H9 (cell line): Measurements from ENCODE around the gene CEP89. TPM values are rescaled to one million over a fixed set of nuclear protein-coding genes. Genes with fewer than 3 reads are reported as not detected.

Experiments
- DNase-seq: peaks from one replicate; pipeline ENCODE4 v3.0.0-alpha.2; 2017
- H2AFZ ChIP-seq: one replicate; pipeline ENCODE4 v1.6.1; 2013; ENCODE audit warnings: mild to moderate bottlenecking, low read length, control low read depth, moderate library complexity
- H2AK5ac ChIP-seq: 2 replicates; pipeline ENCODE4 v1.6.1; 2013; ENCODE audit warnings: low read length, control low read depth, mixed read lengths; ENCODE audit not compliant: insufficient read length
- H2BK120ac ChIP-seq: one replicate; pipeline ENCODE4 v1.6.1; 2013; ENCODE audit warnings: low read depth, mild to moderate bottlenecking, low read length, control low read depth, inconsistent platforms; ENCODE audit not compliant: poor library complexity, severe bottlenecking
- H2BK12ac ChIP-seq: 2 replicates; pipeline ENCODE4 v1.6.1; 2013; ENCODE audit warnings: low read length, control low read depth, mixed read lengths, low read depth; ENCODE audit not compliant: insufficient read length
- H2BK15ac ChIP-seq: 2 replicates; pipeline ENCODE4 v1.6.1; 2013; ENCODE audit warnings: low read depth, low read length, control low read depth
- H2BK20ac ChIP-seq: one replicate; pipeline ENCODE4 v1.6.1; 2013; ENCODE audit warnings: low read depth, mild to moderate bottlenecking, low read length, control low read depth, inconsistent platforms; ENCODE audit not compliant: poor library complexity, severe bottlenecking
- H2BK5ac ChIP-seq: 2 replicates; pipeline ENCODE4 v1.6.1; 2013; ENCODE audit warnings: low read length, control low read depth, mixed read lengths; ENCODE audit not compliant: insufficient read length
- H3K14ac ChIP-seq: 2 replicates; pipeline ENCODE4 v1.6.1; 2013; ENCODE audit warnings: low read length, control low read depth; ENCODE audit not compliant: insufficient read depth
- H3K18ac ChIP-seq: 2 replicates; pipeline ENCODE4 v1.6.1; 2013; ENCODE audit warnings: low read depth, mild to moderate bottlenecking, mixed read lengths, low read length, control low read depth; ENCODE audit not compliant: insufficient read length
- H3K23ac ChIP-seq: 2 replicates; pipeline ENCODE4 v1.6.1; 2013; ENCODE audit warnings: low read length, control low read depth, mixed read lengths, low read depth; ENCODE audit not compliant: insufficient read length
- H3K23me2 ChIP-seq: 2 replicates; pipeline ENCODE4 v1.6.1; 2013; ENCODE audit warnings: low read depth, mild to moderate bottlenecking, mixed read lengths, low read length, control low read depth; ENCODE audit not compliant: insufficient read length, poor library complexity, severe bottlenecking
- H3K27ac ChIP-seq: 2 replicates; pipeline ENCODE4 v1.5.1; 2013; ENCODE audit warnings: low read length, control low read depth, mixed read lengths, low read depth; ENCODE audit not compliant: insufficient read length
- H3K27me3 ChIP-seq: 2 replicates; pipeline ENCODE4 v1.6.1; 2013; ENCODE audit warnings: low read length, control low read depth, inconsistent platforms; ENCODE audit not compliant: insufficient read depth
- H3K4ac ChIP-seq: 2 replicates; pipeline ENCODE4 v1.6.1; 2013; ENCODE audit warnings: low read depth, mild to moderate bottlenecking, control low read depth, inconsistent platforms, low read length, moderate library complexity
- H3K4me1 ChIP-seq: 2 replicates; pipeline ENCODE4 v1.6.1; 2013; ENCODE audit warnings: low read length, control low read depth, inconsistent platforms; ENCODE audit not compliant: insufficient read depth
- H3K4me2 ChIP-seq: 2 replicates; pipeline ENCODE4 v1.6.1; 2013; ENCODE audit warnings: low read length, control low read depth, mixed read lengths; ENCODE audit not compliant: insufficient read length, insufficient read depth
- H3K56ac ChIP-seq: 2 replicates; pipeline ENCODE4 v1.6.1; 2013; ENCODE audit warnings: low read depth, mild to moderate bottlenecking, mixed read lengths, low read length, control low read depth; ENCODE audit not compliant: insufficient read length
- H3K79me1 ChIP-seq: 2 replicates; pipeline ENCODE4 v1.6.1; 2013; ENCODE audit warnings: low read depth, mild to moderate bottlenecking, moderate library complexity, low read length, control low read depth, inconsistent platforms; ENCODE audit not compliant: insufficient read depth, poor library complexity, severe bottlenecking
- H3K79me2 ChIP-seq: 2 replicates; pipeline ENCODE4 v1.6.1; 2013; ENCODE audit warnings: low read length, control low read depth, inconsistent platforms; ENCODE audit not compliant: insufficient read depth
- H3K9ac ChIP-seq: 2 replicates; pipeline ENCODE4 v1.6.1; 2013; ENCODE audit warnings: low read length, control low read depth, mixed read lengths; ENCODE audit not compliant: insufficient read length; ENCODE audit errors: extremely low read depth
- H3K9me3 ChIP-seq: one replicate; pipeline ENCODE4 v1.6.1; 2013; ENCODE audit warnings: low read depth, low read length, inconsistent platforms; ENCODE audit not compliant: control insufficient read depth
- H3T11ph ChIP-seq: one replicate; pipeline ENCODE4 v1.6.1; 2013; ENCODE audit warnings: mild to moderate bottlenecking, low read length, control low read depth, inconsistent platforms
- H4K20me1 ChIP-seq: one replicate; pipeline ENCODE4 v1.6.1; 2013; ENCODE audit not compliant: control insufficient read depth, insufficient read length, insufficient read depth
- H4K5ac ChIP-seq: 2 replicates; pipeline ENCODE4 v1.6.1; 2013; ENCODE audit warnings: low read depth, mild to moderate bottlenecking, mixed read lengths, low read length, control low read depth; ENCODE audit not compliant: insufficient read length
- H4K8ac ChIP-seq: replicated peaks from 2 replicates; pipeline ENCODE4 v1.6.1; 2013; ENCODE audit warnings: low read length, control low read depth, mixed read lengths, low read depth; ENCODE audit not compliant: insufficient read length
- H4K91ac ChIP-seq: 2 replicates; pipeline ENCODE4 v1.6.1; 2013; ENCODE audit warnings: low read depth, mild to moderate bottlenecking, moderate library complexity, mixed read lengths, low read length, control low read depth; ENCODE audit not compliant: insufficient read length
- H3K27ac Mint-ChIP-seq, 3 experiments: 2 replicates in 2 of 3; 3 replicates in 1 of 3; pipeline ENCODE4 v1.8.0; 2020 to 2021; ENCODE audit warnings: mixed read lengths in 3 of 3, mild to moderate bottlenecking in 1 of 3, moderate library complexity in 1 of 3
- H3K27me3 Mint-ChIP-seq: 2 replicates; pipeline ENCODE4 v1.8.0; 2021; ENCODE audit warnings: low read depth, mild to moderate bottlenecking, moderate library complexity, mixed read lengths
- H3K36me3 Mint-ChIP-seq, 3 experiments: 2 replicates in 2 of 3; 3 replicates in 1 of 3; pipeline ENCODE4 v1.8.0; 2020 to 2021; ENCODE audit warnings: low read depth in 3 of 3, mixed read lengths in 3 of 3; ENCODE audit not compliant: insufficient read depth in 1 of 3
- H3K4me1 Mint-ChIP-seq, 2 experiments: 2 replicates each; pipeline ENCODE4 v1.8.0; 2020; ENCODE audit warnings: mixed read lengths in 2 of 2
- H3K4me3 Mint-ChIP-seq, 2 experiments: 2 replicates in 1 of 2; 3 replicates in 1 of 2; pipeline ENCODE4 v1.8.0; 2020 to 2021; ENCODE audit warnings: mild to moderate bottlenecking in 2 of 2, mixed read lengths in 2 of 2, moderate library complexity in 1 of 2
- H3K9me3 Mint-ChIP-seq, 2 experiments: 2 replicates in 1 of 2; 3 replicates in 1 of 2; pipeline ENCODE4 v1.8.0; 2020; ENCODE audit warnings: mild to moderate bottlenecking in 2 of 2, mixed read lengths in 2 of 2, moderate library complexity in 1 of 2
- WGBS: extraction: QIAGEN DNeasy Blood & Tissue Kit; methylation state at CpG from one replicate; pipeline ENCODE4 v1.1.7; 2013; ENCODE audit warnings: missing lambda C conversion rate, low lambda C conversion rate, mixed read lengths; ENCODE audit not compliant: insufficient read length; ENCODE audit errors: extremely low coverage; 5-methylcytosine and 5-hydroxymethylcytosine counted together
- total RNA-seq: library from RNA; stranded (reverse); gene quantifications from 2 replicates; pipeline ENCODE4 v1.2.1, GENCODE V29; 2021
- TF ChIP-seq, protein P1 (sequence below): fragments of 200-600 bp; sonication (generic); conservative IDR thresholded peaks from 3 replicates; pipeline ENCODE4 v1.8.0; 2021; ENCODE audit warnings: antibody characterized with exemption, mild to moderate bottlenecking

Gene CEP89
- total RNA-seq, 1 experiment from 2014 or later: 22.1 TPM

GRCh38 chr19:32917616-32917996 is 54.2 kb downstream of the CEP89 start:
- no peak overlapping the region for H2BK15ac ChIP-seq
- H4K20me1 ChIP-seq: no peaks in the 10 kb centered on the region
- no peak overlapping the region for H2BK20ac ChIP-seq
- H3K9ac ChIP-seq: no peak overlapping the region
- no peak overlapping the region for H3K18ac ChIP-seq
- no peaks in the 10 kb centered on the region for H3K79me1 ChIP-seq
- no peak overlapping the region for H3T11ph ChIP-seq
- DNase-seq: no peak
- H3K56ac ChIP-seq: no peak overlapping the region
- no peak overlapping the region for H2BK12ac ChIP-seq
- TF ChIP-seq, protein P1, sequence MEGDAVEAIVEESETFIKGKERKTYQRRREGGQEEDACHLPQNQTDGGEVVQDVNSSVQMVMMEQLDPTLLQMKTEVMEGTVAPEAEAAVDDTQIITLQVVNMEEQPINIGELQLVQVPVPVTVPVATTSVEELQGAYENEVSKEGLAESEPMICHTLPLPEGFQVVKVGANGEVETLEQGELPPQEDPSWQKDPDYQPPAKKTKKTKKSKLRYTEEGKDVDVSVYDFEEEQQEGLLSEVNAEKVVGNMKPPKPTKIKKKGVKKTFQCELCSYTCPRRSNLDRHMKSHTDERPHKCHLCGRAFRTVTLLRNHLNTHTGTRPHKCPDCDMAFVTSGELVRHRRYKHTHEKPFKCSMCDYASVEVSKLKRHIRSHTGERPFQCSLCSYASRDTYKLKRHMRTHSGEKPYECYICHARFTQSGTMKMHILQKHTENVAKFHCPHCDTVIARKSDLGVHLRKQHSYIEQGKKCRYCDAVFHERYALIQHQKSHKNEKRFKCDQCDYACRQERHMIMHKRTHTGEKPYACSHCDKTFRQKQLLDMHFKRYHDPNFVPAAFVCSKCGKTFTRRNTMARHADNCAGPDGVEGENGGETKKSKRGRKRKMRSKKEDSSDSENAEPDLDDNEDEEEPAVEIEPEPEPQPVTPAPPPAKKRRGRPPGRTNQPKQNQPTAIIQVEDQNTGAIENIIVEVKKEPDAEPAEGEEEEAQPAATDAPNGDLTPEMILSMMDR: no peak
- peak overlapping the region; percentile 27 for H3K27ac ChIP-seq
- Mint-ChIP-seq H3K4me1 (peaks cover 17 to 20% of the 10 kb centered on the region in 2 experiments), H3K4me3 (no peak overlapping the region; a peak in 1 of 5 replicates), H3K36me3 (peaks cover 1 to 15% (median 5%) of the 10 kb centered on the region in 3 experiments; a peak in 5 of 7 replicates), H3K27ac (peak overlapping the region; percentile 49 to 91 (median 84); a peak in 4 of 7 replicates), H3K27me3 (no peaks in the 10 kb centered on the region), H3K9me3 (no peaks in the 10 kb centered on the region)
- no peak overlapping the region for H4K91ac ChIP-seq
- no peak overlapping the region for H2AK5ac ChIP-seq
- H3K79me2 ChIP-seq: no peaks in the 10 kb centered on the region
- H2BK120ac ChIP-seq: no peak overlapping the region
- H2BK5ac ChIP-seq: no peak overlapping the region
- no peak overlapping the region for H2AFZ ChIP-seq
- no peak overlapping the region for H3K14ac ChIP-seq
- H4K5ac ChIP-seq: no peak overlapping the region
- H3K4me1 ChIP-seq: peaks cover 6% of the 10 kb centered on the region; the same call in 1 of the 2 replicates
- WGBS: no CpG with 5 or more reads among the region's 8 CpGs
- no peak overlapping the region for H3K4ac ChIP-seq
- H3K4me2 ChIP-seq: no peak overlapping the region
- no peaks in the 10 kb centered on the region for H3K9me3 ChIP-seq
- H3K27me3 ChIP-seq: no peaks in the 10 kb centered on the region
- no peaks in the 10 kb centered on the region for H3K23me2 ChIP-seq
- no peak overlapping the region for H4K8ac ChIP-seq
- H3K23ac ChIP-seq: no peak overlapping the region
